ENCODE measurements around the gene ATAD1.

DNA sequence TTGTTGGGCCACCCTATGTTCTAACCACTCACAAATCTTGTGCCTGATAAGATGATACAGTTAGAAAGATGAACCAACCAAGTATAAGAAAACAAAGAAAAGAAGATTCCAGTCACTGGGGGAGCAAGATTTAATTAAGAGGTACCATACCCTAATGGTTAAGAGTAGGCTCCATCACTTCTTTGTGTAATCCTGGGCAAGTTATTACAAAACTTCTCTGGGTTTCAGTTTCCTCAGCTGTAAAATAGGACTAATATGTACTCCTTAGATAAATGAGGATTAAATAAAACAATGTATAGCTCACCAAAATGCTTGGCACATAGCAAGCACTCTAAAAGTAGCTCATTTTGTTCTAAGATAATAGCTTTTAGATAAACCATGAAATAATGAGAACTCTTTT, 58.5 kb downstream of the ATAD1 start:
- TF ChIP-seq, protein P1, sequence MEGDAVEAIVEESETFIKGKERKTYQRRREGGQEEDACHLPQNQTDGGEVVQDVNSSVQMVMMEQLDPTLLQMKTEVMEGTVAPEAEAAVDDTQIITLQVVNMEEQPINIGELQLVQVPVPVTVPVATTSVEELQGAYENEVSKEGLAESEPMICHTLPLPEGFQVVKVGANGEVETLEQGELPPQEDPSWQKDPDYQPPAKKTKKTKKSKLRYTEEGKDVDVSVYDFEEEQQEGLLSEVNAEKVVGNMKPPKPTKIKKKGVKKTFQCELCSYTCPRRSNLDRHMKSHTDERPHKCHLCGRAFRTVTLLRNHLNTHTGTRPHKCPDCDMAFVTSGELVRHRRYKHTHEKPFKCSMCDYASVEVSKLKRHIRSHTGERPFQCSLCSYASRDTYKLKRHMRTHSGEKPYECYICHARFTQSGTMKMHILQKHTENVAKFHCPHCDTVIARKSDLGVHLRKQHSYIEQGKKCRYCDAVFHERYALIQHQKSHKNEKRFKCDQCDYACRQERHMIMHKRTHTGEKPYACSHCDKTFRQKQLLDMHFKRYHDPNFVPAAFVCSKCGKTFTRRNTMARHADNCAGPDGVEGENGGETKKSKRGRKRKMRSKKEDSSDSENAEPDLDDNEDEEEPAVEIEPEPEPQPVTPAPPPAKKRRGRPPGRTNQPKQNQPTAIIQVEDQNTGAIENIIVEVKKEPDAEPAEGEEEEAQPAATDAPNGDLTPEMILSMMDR (conservative IDR thresholded peaks at IDR 0.05), result no peak
- no peak for TF ChIP-seq EZH2 (IDR thresholded peaks at IDR 0.05; ENCODE audit: low read depth)
